Panc1 (cell line): ENCODE data around the gene BAIAP2. TPM values are rescaled to one million over a fixed set of nuclear protein-coding genes. Genes with fewer than 3 reads are reported as not detected.

ENCODE experiments used
- ATAC-seq: fragments of 200-7000 bp; cut with Tn5 transposase; 2 replicates; pipeline ENCODE4 v1.9.1; 2020; ENCODE audit warnings: mild to moderate bottlenecking, moderate library complexity
- BruUV-seq: library from RNA; stranded (reverse); fragments of 400-500 nt; replicated peaks from 2 replicates; lab custom pipeline; 2021; lab: Mats Ljungman, UMichigan
- CTCF ChIA-PET: fragments of 300-600 bp; sonication (Branson Sonifier 250); formaldehyde crosslinking; loops from one replicate; lab custom pipeline; 2022; ENCODE audit warnings: antibody characterized with exemption; lab: Charles Lee
- POLR2A ChIA-PET: fragments of 300-600 bp; sonication (Branson Sonifier 250); formaldehyde crosslinking; loops from one replicate; lab custom pipeline; 2022; ENCODE audit warnings: antibody characterized with exemption; lab: Charles Lee
- DNase-seq: peaks from one replicate; pipeline ENCODE4 v3.0.0-alpha.2; 2010; ENCODE audit warnings: low read depth, low spot score
- H3K27ac ChIP-seq: 2 replicates; pipeline ENCODE4 v1.5.1; 2011; ENCODE audit warnings: mild to moderate bottlenecking, low read length, inconsistent platforms
- H3K27me3 ChIP-seq: fragments of 200-500 bp; sonication (Bioruptor generic); 2 replicates; pipeline ENCODE4 v1.6.0; 2014; ENCODE audit warnings: low read length, inconsistent platforms; ENCODE audit not compliant: control insufficient read depth, insufficient read depth
- H3K36me3 ChIP-seq: fragments of 200-500 bp; sonication (Bioruptor generic); 2 replicates; pipeline ENCODE4 v1.5.1; 2014; ENCODE audit warnings: inconsistent platforms, mild to moderate bottlenecking, low read length, moderate library complexity; ENCODE audit not compliant: control insufficient read depth, insufficient read depth
- H3K4me1 ChIP-seq: 2 replicates; pipeline ENCODE4 v1.5.1; 2011; ENCODE audit warnings: inconsistent platforms, mild to moderate bottlenecking, low read length, moderate library complexity; ENCODE audit not compliant: control insufficient read depth, insufficient read depth
- H3K4me3 ChIP-seq, 2 experiments: 2 replicates each; pipeline ENCODE4 v1.5.1; 2011 to 2012; ENCODE audit warnings: low read depth in 2 of 2, low read length in 2 of 2, mild to moderate bottlenecking in 2 of 2, inconsistent platforms in 1 of 2, moderate library complexity in 1 of 2
- H3K9me3 ChIP-seq: fragments of 200-500 bp; sonication (Bioruptor generic); 2 replicates; pipeline ENCODE4 v1.5.1; 2014; ENCODE audit warnings: low read depth, mild to moderate bottlenecking, inconsistent platforms, low read length, moderate library complexity; ENCODE audit not compliant: control insufficient read depth, insufficient read depth
- POLR2AphosphoS5 ChIP-seq: IDR thresholded peaks from 2 replicates; pipeline ENCODE4 v1.6.1; 2012; ENCODE audit warnings: mild to moderate bottlenecking, low read depth, low read length, moderate library complexity
- SIN3A ChIP-seq: IDR thresholded peaks from 2 replicates; pipeline ENCODE4 v1.6.1; 2012; ENCODE audit warnings: low read depth, mild to moderate bottlenecking, low read length, moderate library complexity, borderline replicate concordance; ENCODE audit not compliant: insufficient read depth
- TCF7L2 ChIP-seq: IDR thresholded peaks from 2 replicates; pipeline ENCODE4 v1.6.1; 2011; ENCODE audit warnings: mild to moderate bottlenecking, low read depth, low read length, inconsistent platforms
- in situ Hi-C: cut with HindIII; loops from 2 replicates; pipeline ENCODE4 v1.10.0; 2016; ENCODE audit warnings: low sequenced_read_pairs, low pct_unique_long_range_greater_than_20kb
- intact Hi-C: fragments of 100-400 bp; cut with micrococcal nuclease; formaldehyde crosslinking; loops from one replicate; pipeline ENCODE4 v1.10.0; 2022; ENCODE audit not compliant: unreplicated experiment
- total RNA-seq: library from RNA; stranded (reverse); gene quantifications from one replicate; pipeline ENCODE4 v1.2.1, GENCODE V29; 2021; ENCODE audit not compliant: unreplicated experiment
- TF ChIP-seq, protein P1 (sequence below), 2 experiments: IDR thresholded peaks; 2 replicates each; pipeline ENCODE4 v1.6.1; 2011 to 2012; ENCODE audit warnings: low read depth in 2 of 2, control low read depth in 1 of 2, low read length in 1 of 2, mild to moderate bottlenecking in 1 of 2, moderate library complexity in 1 of 2; ENCODE audit not compliant: insufficient read depth in 1 of 2
- TF ChIP-seq, protein P2 (sequence below): fragments of 450-650 bp; IDR thresholded peaks from 2 replicates; pipeline ENCODE4 v1.5.1; 2017; ENCODE audit warnings: mild to moderate bottlenecking

BAIAP2 gene
- total RNA-seq, 1 experiment from 2014 or later: 125 TPM

DNA sequence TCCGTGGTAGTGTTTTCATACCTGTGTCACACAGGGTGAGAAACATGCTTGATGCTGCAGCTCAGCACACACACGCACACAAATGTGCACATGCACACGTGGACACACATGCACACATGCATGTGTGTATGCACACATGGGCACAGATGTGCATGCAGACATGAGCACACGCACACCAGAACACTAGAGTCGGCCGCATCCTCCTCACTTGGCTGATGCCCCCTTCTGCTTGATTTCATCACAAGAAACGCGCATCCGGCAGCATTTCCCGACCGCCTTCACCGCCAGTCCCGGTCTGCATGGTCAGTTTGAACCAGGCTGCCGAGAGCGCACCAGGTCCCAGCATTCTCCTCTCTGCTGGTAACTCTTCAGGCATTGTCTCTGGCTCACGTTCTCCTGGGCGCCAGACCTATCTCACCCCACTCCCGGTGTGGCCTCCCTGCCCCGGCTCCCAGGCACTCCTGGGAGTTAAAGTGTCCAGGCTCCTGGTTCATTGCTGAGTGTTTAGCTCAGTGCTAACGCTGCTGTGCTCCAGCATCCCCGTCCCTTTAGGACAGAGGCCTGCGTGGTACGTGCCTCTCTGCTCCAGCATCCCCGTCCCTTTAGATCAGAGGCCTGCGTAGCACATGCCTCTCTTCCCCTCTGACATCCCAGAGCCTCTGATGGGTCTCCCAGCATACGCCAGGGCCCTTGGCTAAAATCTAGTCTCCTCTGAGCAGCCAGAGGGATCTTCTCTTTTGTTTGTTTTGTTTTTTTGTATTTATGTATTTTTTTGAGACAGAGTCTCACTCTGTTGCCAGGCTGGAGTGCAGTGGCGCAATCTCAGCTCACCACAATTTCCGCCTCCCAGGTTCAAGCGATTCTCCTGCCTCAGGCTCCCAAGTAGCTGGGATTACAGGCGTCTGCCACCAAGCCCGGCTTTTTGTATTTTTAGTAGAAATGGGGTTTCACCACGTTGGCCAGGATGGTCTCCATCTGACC lies 16.0 kb downstream of the BAIAP2 start:
- in situ Hi-C loops (no loop called here), intact Hi-C loops (no loop called here)
- ATAC-seq: 0 out of 2 replicates have a peak, but pooled peaks have one; percentile 6
- no peaks in the 10 kb centered on the region for H3K27me3 ChIP-seq
- peaks cover 75% of the 10 kb centered on the region for H3K4me1 ChIP-seq
- BruUV-seq: no TSS peak
- H3K9me3 ChIP-seq: no peaks in the 10 kb centered on the region
- H3K4me3 ChIP-seq: peak overlapping the region; percentile 26 to 53
- no peak for DNase-seq
- no peaks in the 10 kb centered on the region for H3K36me3 ChIP-seq
- H3K27ac ChIP-seq: peak overlapping the region; percentile 98
- POLR2A ChIA-PET: no interaction called here
- CTCF ChIA-PET: no interaction called here
- TF ChIP-seq SIN3A (no peak), TCF7L2 (no peak), POLR2AphosphoS5 (no peak)
- TF ChIP-seq, protein P1, sequence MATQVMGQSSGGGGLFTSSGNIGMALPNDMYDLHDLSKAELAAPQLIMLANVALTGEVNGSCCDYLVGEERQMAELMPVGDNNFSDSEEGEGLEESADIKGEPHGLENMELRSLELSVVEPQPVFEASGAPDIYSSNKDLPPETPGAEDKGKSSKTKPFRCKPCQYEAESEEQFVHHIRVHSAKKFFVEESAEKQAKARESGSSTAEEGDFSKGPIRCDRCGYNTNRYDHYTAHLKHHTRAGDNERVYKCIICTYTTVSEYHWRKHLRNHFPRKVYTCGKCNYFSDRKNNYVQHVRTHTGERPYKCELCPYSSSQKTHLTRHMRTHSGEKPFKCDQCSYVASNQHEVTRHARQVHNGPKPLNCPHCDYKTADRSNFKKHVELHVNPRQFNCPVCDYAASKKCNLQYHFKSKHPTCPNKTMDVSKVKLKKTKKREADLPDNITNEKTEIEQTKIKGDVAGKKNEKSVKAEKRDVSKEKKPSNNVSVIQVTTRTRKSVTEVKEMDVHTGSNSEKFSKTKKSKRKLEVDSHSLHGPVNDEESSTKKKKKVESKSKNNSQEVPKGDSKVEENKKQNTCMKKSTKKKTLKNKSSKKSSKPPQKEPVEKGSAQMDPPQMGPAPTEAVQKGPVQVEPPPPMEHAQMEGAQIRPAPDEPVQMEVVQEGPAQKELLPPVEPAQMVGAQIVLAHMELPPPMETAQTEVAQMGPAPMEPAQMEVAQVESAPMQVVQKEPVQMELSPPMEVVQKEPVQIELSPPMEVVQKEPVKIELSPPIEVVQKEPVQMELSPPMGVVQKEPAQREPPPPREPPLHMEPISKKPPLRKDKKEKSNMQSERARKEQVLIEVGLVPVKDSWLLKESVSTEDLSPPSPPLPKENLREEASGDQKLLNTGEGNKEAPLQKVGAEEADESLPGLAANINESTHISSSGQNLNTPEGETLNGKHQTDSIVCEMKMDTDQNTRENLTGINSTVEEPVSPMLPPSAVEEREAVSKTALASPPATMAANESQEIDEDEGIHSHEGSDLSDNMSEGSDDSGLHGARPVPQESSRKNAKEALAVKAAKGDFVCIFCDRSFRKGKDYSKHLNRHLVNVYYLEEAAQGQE (IDR thresholded peaks at IDR 0.05; ENCODE audit: insufficient read depth in 1 of 2, low read depth in 2 of 2, low read length in 1 of 2): no peak
- TF ChIP-seq, protein P2, sequence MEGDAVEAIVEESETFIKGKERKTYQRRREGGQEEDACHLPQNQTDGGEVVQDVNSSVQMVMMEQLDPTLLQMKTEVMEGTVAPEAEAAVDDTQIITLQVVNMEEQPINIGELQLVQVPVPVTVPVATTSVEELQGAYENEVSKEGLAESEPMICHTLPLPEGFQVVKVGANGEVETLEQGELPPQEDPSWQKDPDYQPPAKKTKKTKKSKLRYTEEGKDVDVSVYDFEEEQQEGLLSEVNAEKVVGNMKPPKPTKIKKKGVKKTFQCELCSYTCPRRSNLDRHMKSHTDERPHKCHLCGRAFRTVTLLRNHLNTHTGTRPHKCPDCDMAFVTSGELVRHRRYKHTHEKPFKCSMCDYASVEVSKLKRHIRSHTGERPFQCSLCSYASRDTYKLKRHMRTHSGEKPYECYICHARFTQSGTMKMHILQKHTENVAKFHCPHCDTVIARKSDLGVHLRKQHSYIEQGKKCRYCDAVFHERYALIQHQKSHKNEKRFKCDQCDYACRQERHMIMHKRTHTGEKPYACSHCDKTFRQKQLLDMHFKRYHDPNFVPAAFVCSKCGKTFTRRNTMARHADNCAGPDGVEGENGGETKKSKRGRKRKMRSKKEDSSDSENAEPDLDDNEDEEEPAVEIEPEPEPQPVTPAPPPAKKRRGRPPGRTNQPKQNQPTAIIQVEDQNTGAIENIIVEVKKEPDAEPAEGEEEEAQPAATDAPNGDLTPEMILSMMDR: no peak

DNA sequence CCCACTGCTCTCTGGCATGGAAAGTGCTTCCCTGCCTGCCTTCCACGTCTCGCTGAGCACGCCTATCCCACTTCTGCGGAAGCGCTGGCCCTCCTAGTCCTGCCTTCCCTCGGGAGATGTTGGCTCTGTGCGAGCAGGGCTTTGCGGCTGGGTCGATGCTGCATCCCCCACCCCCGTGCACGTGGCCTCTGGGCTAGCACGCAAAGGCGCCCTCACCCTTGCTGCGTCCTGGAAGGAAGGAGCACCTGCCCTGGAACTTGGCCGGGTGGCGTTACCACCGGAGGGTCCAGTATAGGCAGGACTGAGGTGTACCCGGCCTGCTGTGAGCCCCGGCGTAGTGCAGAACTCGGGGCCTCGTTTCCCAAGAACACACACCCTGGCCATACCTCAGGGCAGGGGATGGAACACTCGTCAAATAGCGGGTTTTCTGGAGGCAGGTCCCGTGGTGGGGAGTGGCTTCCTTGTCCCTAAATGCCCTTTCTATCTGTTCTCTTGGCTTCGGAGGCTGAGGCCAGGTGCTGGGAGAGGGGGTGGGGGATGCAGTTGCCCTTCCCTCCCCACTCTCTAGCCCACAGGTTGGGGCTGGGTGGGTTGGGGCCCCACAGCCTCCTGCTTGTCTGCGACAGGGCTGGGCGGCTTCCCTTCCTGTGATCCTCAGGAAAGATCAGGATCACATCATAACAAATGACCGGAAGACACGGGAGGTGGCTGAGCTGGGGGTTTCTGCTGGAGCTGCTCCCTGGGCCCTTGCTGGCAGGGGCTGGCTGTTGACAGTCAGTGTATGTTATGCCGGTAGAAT lies 17.4 kb downstream of the BAIAP2 start:
- peaks cover 69% of the 10 kb centered on the region for H3K4me1 ChIP-seq
- no TSS peak for BruUV-seq
- no peaks in the 10 kb centered on the region for H3K27me3 ChIP-seq
- CTCF ChIA-PET: interaction anchor here (0.6 kb wide), 1 partner anchor 176 kb away, joined by 5 read pairs; no protein-coding TSS in a partner anchor
- H3K36me3 ChIP-seq: peaks cover 3% of the 10 kb centered on the region; the same call in 1 of the 2 replicates
- intact Hi-C loops: no loop called here
- H3K9me3 ChIP-seq: no peaks in the 10 kb centered on the region
- ATAC-seq (no peak), DNase-seq (no peak)
- H3K27ac ChIP-seq: peak overlapping the region; percentile 98
- TF ChIP-seq, protein P1 (IDR thresholded peaks at IDR 0.05; ENCODE audit: insufficient read depth in 1 of 2, low read depth in 2 of 2, low read length in 1 of 2): no peak
- TF ChIP-seq SIN3A (no peak), TCF7L2 (no peak), POLR2AphosphoS5 (no peak)
- TF ChIP-seq, protein P2: no peak
- POLR2A ChIA-PET: no interaction called here
- H3K4me3 ChIP-seq: no peak overlapping the region
- in situ Hi-C loops: no loop called here
